SK-N-SH (cell line): ENCODE measurements around the gene NPAS1. TPM values are rescaled to one million over a fixed set of nuclear protein-coding genes. Genes with fewer than 3 reads are reported as not detected.
"Not testable (repeated sequence)": the region's sequence is repeated elsewhere in the genome, so short reads cannot be mapped to it uniquely, and the experiment has no call there.

ENCODE experiments used
- CTCF ChIA-PET: fragments of 300-600, 350-600 bp; formaldehyde crosslinking; extraction: SDS; loops from one replicate; lab custom pipeline; 2021; lab: Yijun Ruan, JAX
- POLR2A ChIA-PET: fragments of 350-600 bp; sonication (Branson Sonifier 250); formaldehyde crosslinking; extraction: SDS; loops from one replicate; lab custom pipeline; 2020; ENCODE audit warnings: antibody characterized with exemption, inconsistent platforms; lab: Yijun Ruan, JAX
- DNase-seq: peaks from one replicate; pipeline ENCODE4 v3.0.0; 2012
- H2AFZ ChIP-seq: fragments of 200-600 bp; sonication (generic); 2 replicates; pipeline ENCODE4 v1.8.1; 2016; ENCODE audit warnings: antibody characterized with exemption, mild to moderate bottlenecking, low read depth
- H3F3A ChIP-seq: fragments of 200-600 bp; sonication (generic); replicated peaks from 2 replicates; pipeline ENCODE3; 2016; ENCODE audit warnings: antibody characterized with exemption, mild to moderate bottlenecking; ENCODE audit not compliant: insufficient read depth
- H3K27ac ChIP-seq, 2 experiments: fragments of 200-500 bp in 1 of 2; fragments of 200-600 bp in 1 of 2; sonication (Bioruptor generic) in 1 of 2; sonication (generic), shearing (Covaris generic) in 1 of 2; 2 replicates each; pipeline versions ENCODE4 v1.5.1 to v1.6.1; 2014 to 2016; ENCODE audit warnings: low read depth in 2 of 2, inconsistent platforms in 1 of 2, low read length in 1 of 2, mild to moderate bottlenecking in 1 of 2, mixed read lengths in 1 of 2
- H3K27me3 ChIP-seq: fragments of 200-600 bp; sonication (generic), shearing (Covaris generic); 2 replicates; pipeline ENCODE4 v1.6.1; 2016; ENCODE audit warnings: mixed run types; ENCODE audit not compliant: insufficient read depth
- H3K36me3 ChIP-seq, 2 experiments: fragments of 200-500 bp in 1 of 2; fragments of 200-600 bp in 1 of 2; sonication (Bioruptor generic) in 1 of 2; sonication (generic) in 1 of 2; replicated peaks in 1 of 2; 2 replicates each; pipeline versions ENCODE3 to v1.5.1; 2014 to 2016; ENCODE audit warnings: low read length in 1 of 2, mild to moderate bottlenecking in 1 of 2; ENCODE audit not compliant: insufficient read depth in 2 of 2, control insufficient read depth in 1 of 2
- H3K4me1 ChIP-seq, 2 experiments: fragments of 200-500 bp in 1 of 2; fragments of 200-600 bp in 1 of 2; sonication (Bioruptor generic) in 1 of 2; sonication (generic), shearing (Covaris generic) in 1 of 2; 2 replicates each; pipeline versions ENCODE4 v1.5.1 to v1.6.1; 2014 to 2016; ENCODE audit warnings: low read depth in 1 of 2, low read length in 1 of 2, mixed run types in 1 of 2; ENCODE audit not compliant: insufficient read depth in 2 of 2, control insufficient read depth in 1 of 2
- H3K4me2 ChIP-seq: fragments of 200-600 bp; sonication (generic), shearing (Covaris generic); 2 replicates; pipeline ENCODE4 v1.6.1; 2017; ENCODE audit warnings: mixed run types
- H3K4me3 ChIP-seq, 2 experiments: fragments of 200-500 bp in 1 of 2; fragments of 200-600 bp in 1 of 2; sonication (Bioruptor generic) in 1 of 2; sonication (generic), shearing (Covaris generic) in 1 of 2; 2 replicates each; pipeline versions ENCODE4 v1.5.1 to v1.8.1; 2014 to 2016; ENCODE audit warnings: low read depth in 2 of 2, inconsistent platforms in 1 of 2, low read length in 1 of 2, mild to moderate bottlenecking in 1 of 2, mixed read lengths in 1 of 2, moderate library complexity in 1 of 2
- H3K79me2 ChIP-seq: fragments of 200-600 bp; sonication (generic); 2 replicates; pipeline ENCODE4 v1.8.1; 2017; ENCODE audit warnings: mild to moderate bottlenecking; ENCODE audit not compliant: insufficient read depth
- H3K9ac ChIP-seq: fragments of 200-600 bp; sonication (generic); 2 replicates; pipeline ENCODE4 v1.6.1; 2017; ENCODE audit warnings: mixed run types
- H3K9me2 ChIP-seq: fragments of 200-600 bp; sonication (generic); 2 replicates; pipeline ENCODE4 v1.6.1; 2017; ENCODE audit warnings: mixed run types
- H3K9me3 ChIP-seq: fragments of 200-600 bp; sonication (generic); 2 replicates; pipeline ENCODE4 v1.6.1; 2017; ENCODE audit warnings: mixed run types, mild to moderate bottlenecking, moderate library complexity
- H4K20me1 ChIP-seq: fragments of 200-600 bp; sonication (generic); 2 replicates; pipeline ENCODE4 v1.6.1; 2017; ENCODE audit warnings: mild to moderate bottlenecking, mixed run types; ENCODE audit not compliant: insufficient read depth
- EP300 ChIP-seq, 2 experiments: IDR thresholded peaks; 2 replicates each; pipeline versions ENCODE4 v1.4.0 to v1.6.1; 2012; ENCODE audit warnings: borderline replicate concordance in 1 of 2, low read depth in 1 of 2, low read length in 1 of 2
- FOSL2 ChIP-seq: IDR thresholded peaks from 2 replicates; pipeline ENCODE4 v1.4.0; 2012; ENCODE audit warnings: low read depth, mild to moderate bottlenecking, moderate library complexity, borderline replicate concordance
- FOXJ3 ChIP-seq: sonication (generic); formaldehyde crosslinking; IDR thresholded peaks from 2 replicates; pipeline ENCODE4 v1.5.1; 2020; ENCODE audit warnings: mild to moderate bottlenecking, missing genetic modification reagents
- GATA2 ChIP-seq: sonication (generic); formaldehyde crosslinking; IDR thresholded peaks from 2 replicates; pipeline ENCODE4 v1.5.0; 2020; ENCODE audit warnings: mild to moderate bottlenecking, missing genetic modification reagents
- IRF3 ChIP-seq: fragments of 150-350 bp; IDR thresholded peaks from 2 replicates; pipeline ENCODE4 v1.6.1; 2016; ENCODE audit warnings: mild to moderate bottlenecking, low read depth, low read length
- MEF2A ChIP-seq: IDR thresholded peaks from 2 replicates; pipeline ENCODE4 v1.4.0; 2012; ENCODE audit warnings: low read depth, borderline replicate concordance
- PBX3 ChIP-seq: IDR thresholded peaks from 2 replicates; pipeline ENCODE4; 2012
- POLR2AphosphoS5 ChIP-seq: IDR thresholded peaks from 2 replicates; pipeline ENCODE4 v1.6.1; 2012; ENCODE audit warnings: low read depth, low read length
- RCOR1 ChIP-seq: fragments of 150-350 bp; IDR thresholded peaks from 2 replicates; pipeline ENCODE4 v1.6.1; 2017; ENCODE audit warnings: antibody characterized with exemption, low read length
- RFX5 ChIP-seq: IDR thresholded peaks from 2 replicates; pipeline ENCODE4 v1.6.1; 2012; ENCODE audit warnings: mild to moderate bottlenecking, improper control_type of control experiment, low read length
- RXRA ChIP-seq: IDR thresholded peaks from 2 replicates; pipeline ENCODE4 v1.4.0; 2012; ENCODE audit warnings: low read depth, mild to moderate bottlenecking, borderline replicate concordance
- SIN3A ChIP-seq: IDR thresholded peaks from 2 replicates; pipeline ENCODE4 v1.6.1; 2012; ENCODE audit warnings: low read depth, mild to moderate bottlenecking, low read length, moderate library complexity, borderline replicate concordance
- TEAD4 ChIP-seq: IDR thresholded peaks from 2 replicates; pipeline ENCODE4 v1.4.0; 2012; ENCODE audit warnings: mild to moderate bottlenecking, borderline replicate concordance; ENCODE audit not compliant: insufficient read depth
- YY1 ChIP-seq: IDR thresholded peaks from 2 replicates; pipeline ENCODE4 v1.4.0; 2012; ENCODE audit warnings: low read depth, mild to moderate bottlenecking
- WGBS: methylation state at CpG from one replicate; pipeline ENCODE4 v1.1.6; 2017; ENCODE audit warnings: low lambda C conversion rate; 5-methylcytosine and 5-hydroxymethylcytosine counted together
- polyA plus RNA-seq, 3 experiments: library from polyadenylated mRNA; depleted of rRNA; stranded (reverse); fragments of >200 nt; gene quantifications; 2 replicates each; pipeline ENCODE4 v1.2.3, GENCODE V29; 2012
- TF ChIP-seq, protein P1 (sequence below): fragments of 150-350 bp; IDR thresholded peaks from 2 replicates; pipeline ENCODE4 v1.6.1; 2017; ENCODE audit warnings: antibody characterized with exemption, low read length, low read depth, borderline replicate concordance
- TF ChIP-seq, protein P2 (sequence below): IDR thresholded peaks from 2 replicates; pipeline ENCODE4 v1.6.1; 2012; ENCODE audit warnings: mild to moderate bottlenecking, low read depth, low read length, moderate library complexity
- TF ChIP-seq, protein P3 (sequence below): fragments of 200-600 bp; sonication (generic); IDR thresholded peaks from 2 replicates; pipeline ENCODE4 v1.6.1; 2017; ENCODE audit warnings: antibody characterized with exemption, mild to moderate bottlenecking, moderate library complexity

The NPAS1 gene
- polyA plus RNA-seq, 1 of the 3 experiments (the other 2 are of a cell fraction) = 1.1 TPM

GRCh38 chr19:47049307-47049700 is 29.7 kb downstream of the NPAS1 start:
- DNase-seq = no peak
- Histone ChIP-seq H2AFZ (peak overlapping the region; percentile 90; the same call in 1 of the 2 replicates), H4K20me1 (no peaks in the 10 kb centered on the region)

DNA sequence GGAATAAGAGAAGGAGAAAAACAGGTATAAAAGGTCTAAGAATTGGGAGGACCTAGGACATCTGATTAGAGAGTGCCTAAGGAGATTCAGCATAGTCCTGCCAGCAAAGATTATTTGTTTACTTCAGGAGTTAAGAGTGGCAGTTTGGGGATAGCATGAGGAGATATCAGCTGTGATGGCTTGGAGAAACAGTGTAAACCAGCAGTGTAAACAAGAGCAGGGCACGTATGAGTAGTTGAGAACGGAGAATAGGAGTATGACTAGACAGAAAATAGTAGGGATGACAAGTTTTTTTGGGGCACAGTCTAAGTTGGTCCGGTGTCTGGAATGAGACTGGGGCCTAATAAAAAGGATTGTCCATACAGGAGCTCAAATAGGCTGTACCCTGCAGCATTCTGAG is 30.9 kb downstream of the NPAS1 start:
- H3K36me3 ChIP-seq, H3K9ac ChIP-seq, H3K79me2 ChIP-seq, H3K4me2 ChIP-seq, H3K27me3 ChIP-seq, H3K27ac ChIP-seq, H3K9me2 ChIP-seq, DNase-seq, H3F3A ChIP-seq, H3K4me3 ChIP-seq, H3K9me3 ChIP-seq, H4K20me1 ChIP-seq, CTCF ChIA-PET, H3K4me1 ChIP-seq, POLR2A ChIA-PET, H2AFZ ChIP-seq: not testable (repeated sequence)
- WGBS = 62% methylated on average over 3 of the region's 3 CpGs

More at GRCh38 chr19:47049307-47049700, 29.7 kb downstream of the NPAS1 start:
- no peaks in the 10 kb centered on the region for H3K9me3 ChIP-seq
- H3K27me3 ChIP-seq = no peaks in the 10 kb centered on the region
- peaks cover 4 to 5% of the 10 kb centered on the region in 2 experiments; a peak in 2 of 4 replicates for H3K4me1 ChIP-seq
- 32% methylated on average over 8 of the region's 9 CpGs for WGBS
- peaks cover 3% of the 10 kb centered on the region for H3F3A ChIP-seq
- H3K36me3 ChIP-seq = no peaks in the 10 kb centered on the region
- no peak overlapping the region for H3K9ac ChIP-seq
- no peaks in the 10 kb centered on the region for H3K9me2 ChIP-seq
- no peak overlapping the region for H3K4me3 ChIP-seq
- TF ChIP-seq FOXJ3 (CRISPR knock-in tag) = no peak
- no peak for TF ChIP-seq TEAD4
- no peak for TF ChIP-seq RXRA
- no peak for TF ChIP-seq YY1
- TF ChIP-seq MEF2A = no peak
- no peak for TF ChIP-seq GATA2 (CRISPR knock-in tag)
- no peak for TF ChIP-seq RCOR1
- TF ChIP-seq, protein P1, sequence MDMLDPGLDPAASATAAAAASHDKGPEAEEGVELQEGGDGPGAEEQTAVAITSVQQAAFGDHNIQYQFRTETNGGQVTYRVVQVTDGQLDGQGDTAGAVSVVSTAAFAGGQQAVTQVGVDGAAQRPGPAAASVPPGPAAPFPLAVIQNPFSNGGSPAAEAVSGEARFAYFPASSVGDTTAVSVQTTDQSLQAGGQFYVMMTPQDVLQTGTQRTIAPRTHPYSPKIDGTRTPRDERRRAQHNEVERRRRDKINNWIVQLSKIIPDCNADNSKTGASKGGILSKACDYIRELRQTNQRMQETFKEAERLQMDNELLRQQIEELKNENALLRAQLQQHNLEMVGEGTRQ = no peak
- no peak for TF ChIP-seq IRF3
- no peak for TF ChIP-seq FOSL2
- TF ChIP-seq SIN3A = no peak
- TF ChIP-seq POLR2AphosphoS5 = no peak
- no peak for TF ChIP-seq EP300 (IDR thresholded peaks at IDR 0.05; ENCODE audit: borderline replicate concordance in 1 of 2, low read depth in 1 of 2, low read length in 1 of 2)
- TF ChIP-seq, protein P2, sequence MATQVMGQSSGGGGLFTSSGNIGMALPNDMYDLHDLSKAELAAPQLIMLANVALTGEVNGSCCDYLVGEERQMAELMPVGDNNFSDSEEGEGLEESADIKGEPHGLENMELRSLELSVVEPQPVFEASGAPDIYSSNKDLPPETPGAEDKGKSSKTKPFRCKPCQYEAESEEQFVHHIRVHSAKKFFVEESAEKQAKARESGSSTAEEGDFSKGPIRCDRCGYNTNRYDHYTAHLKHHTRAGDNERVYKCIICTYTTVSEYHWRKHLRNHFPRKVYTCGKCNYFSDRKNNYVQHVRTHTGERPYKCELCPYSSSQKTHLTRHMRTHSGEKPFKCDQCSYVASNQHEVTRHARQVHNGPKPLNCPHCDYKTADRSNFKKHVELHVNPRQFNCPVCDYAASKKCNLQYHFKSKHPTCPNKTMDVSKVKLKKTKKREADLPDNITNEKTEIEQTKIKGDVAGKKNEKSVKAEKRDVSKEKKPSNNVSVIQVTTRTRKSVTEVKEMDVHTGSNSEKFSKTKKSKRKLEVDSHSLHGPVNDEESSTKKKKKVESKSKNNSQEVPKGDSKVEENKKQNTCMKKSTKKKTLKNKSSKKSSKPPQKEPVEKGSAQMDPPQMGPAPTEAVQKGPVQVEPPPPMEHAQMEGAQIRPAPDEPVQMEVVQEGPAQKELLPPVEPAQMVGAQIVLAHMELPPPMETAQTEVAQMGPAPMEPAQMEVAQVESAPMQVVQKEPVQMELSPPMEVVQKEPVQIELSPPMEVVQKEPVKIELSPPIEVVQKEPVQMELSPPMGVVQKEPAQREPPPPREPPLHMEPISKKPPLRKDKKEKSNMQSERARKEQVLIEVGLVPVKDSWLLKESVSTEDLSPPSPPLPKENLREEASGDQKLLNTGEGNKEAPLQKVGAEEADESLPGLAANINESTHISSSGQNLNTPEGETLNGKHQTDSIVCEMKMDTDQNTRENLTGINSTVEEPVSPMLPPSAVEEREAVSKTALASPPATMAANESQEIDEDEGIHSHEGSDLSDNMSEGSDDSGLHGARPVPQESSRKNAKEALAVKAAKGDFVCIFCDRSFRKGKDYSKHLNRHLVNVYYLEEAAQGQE = no peak
- TF ChIP-seq PBX3 = no peak
- no peak for TF ChIP-seq RFX5
- TF ChIP-seq, protein P3, sequence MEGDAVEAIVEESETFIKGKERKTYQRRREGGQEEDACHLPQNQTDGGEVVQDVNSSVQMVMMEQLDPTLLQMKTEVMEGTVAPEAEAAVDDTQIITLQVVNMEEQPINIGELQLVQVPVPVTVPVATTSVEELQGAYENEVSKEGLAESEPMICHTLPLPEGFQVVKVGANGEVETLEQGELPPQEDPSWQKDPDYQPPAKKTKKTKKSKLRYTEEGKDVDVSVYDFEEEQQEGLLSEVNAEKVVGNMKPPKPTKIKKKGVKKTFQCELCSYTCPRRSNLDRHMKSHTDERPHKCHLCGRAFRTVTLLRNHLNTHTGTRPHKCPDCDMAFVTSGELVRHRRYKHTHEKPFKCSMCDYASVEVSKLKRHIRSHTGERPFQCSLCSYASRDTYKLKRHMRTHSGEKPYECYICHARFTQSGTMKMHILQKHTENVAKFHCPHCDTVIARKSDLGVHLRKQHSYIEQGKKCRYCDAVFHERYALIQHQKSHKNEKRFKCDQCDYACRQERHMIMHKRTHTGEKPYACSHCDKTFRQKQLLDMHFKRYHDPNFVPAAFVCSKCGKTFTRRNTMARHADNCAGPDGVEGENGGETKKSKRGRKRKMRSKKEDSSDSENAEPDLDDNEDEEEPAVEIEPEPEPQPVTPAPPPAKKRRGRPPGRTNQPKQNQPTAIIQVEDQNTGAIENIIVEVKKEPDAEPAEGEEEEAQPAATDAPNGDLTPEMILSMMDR = no peak
- TF ChIP-seq, all 33 proteins: peak for 0
- ChIA-PET CTCF (interaction anchor here (0.9 kb wide), 1 partner anchor 36 kb away, joined by 3 read pairs; no protein-coding TSS in a partner anchor), POLR2A (no interaction called here)
- H3K27ac ChIP-seq = no peak overlapping the region
- peak overlapping the region; percentile 50; the same call in 1 of the 2 replicates for H3K4me2 ChIP-seq
- H3K79me2 ChIP-seq = no peaks in the 10 kb centered on the region
